BLaER1 (cell line): Measurements from ENCODE around the gene HSBP1L1.

Experiments
- H3K27ac ChIP-seq: shearing (Covaris generic); formaldehyde crosslinking; 2 replicates; pipeline ENCODE4 v1.8.1; 2022
- H3K27me3 ChIP-seq: shearing (Covaris generic); formaldehyde crosslinking; 2 replicates; pipeline ENCODE4 v1.8.1; 2022
- H3K36me3 ChIP-seq: shearing (Covaris generic); formaldehyde crosslinking; 2 replicates; pipeline ENCODE4 v1.8.1; 2022
- H3K4me1 ChIP-seq: shearing (Covaris generic); formaldehyde crosslinking; 2 replicates; pipeline ENCODE4 v1.8.1; 2022
- H3K4me2 ChIP-seq: shearing (Covaris generic); formaldehyde crosslinking; 2 replicates; pipeline ENCODE4 v1.8.1; 2022
- H3K4me3 ChIP-seq: shearing (Covaris generic); formaldehyde crosslinking; 2 replicates; pipeline ENCODE4 v1.8.1; 2022
- H3K9ac ChIP-seq: shearing (Covaris generic); formaldehyde crosslinking; 2 replicates; pipeline ENCODE4 v1.8.1; 2022
- H3K9me3 ChIP-seq: shearing (Covaris generic); formaldehyde crosslinking; 2 replicates; pipeline ENCODE4 v1.8.1; 2022
- H4K20me1 ChIP-seq: shearing (Covaris generic); formaldehyde crosslinking; 2 replicates; pipeline ENCODE4 v1.8.1; 2022
- Cebpa-rat ChIP-seq: shearing (Covaris generic); IDR thresholded peaks from 2 replicates; pipeline ENCODE4 v1.8.1; 2022

Gene HSBP1L1

GRCh38 chr18:79921984-79922965 is 42.2 kb upstream of the HSBP1L1 start:
- H3K27ac ChIP-seq = no peak overlapping the region
- H3K4me2 ChIP-seq = no peak overlapping the region
- peaks cover 32% of the 10 kb centered on the region for H3K9me3 ChIP-seq
- H4K20me1 ChIP-seq = peaks cover 72% of the 10 kb centered on the region
- H3K9ac ChIP-seq = no peak overlapping the region
- peaks cover 73% of the 10 kb centered on the region for H3K36me3 ChIP-seq
- H3K4me1 ChIP-seq = no peaks in the 10 kb centered on the region
- TF ChIP-seq Cebpa-rat = no peak
- no peak overlapping the region for H3K4me3 ChIP-seq
- H3K27me3 ChIP-seq = no peaks in the 10 kb centered on the region; the same call in 1 of the 2 replicates

- Histone ChIP-seq H3K9me3 (peaks cover 25% of the 10 kb centered on the region), H3K27me3 (no peaks in the 10 kb centered on the region; the same call in 1 of the 2 replicates), H3K27ac (no peak overlapping the region), H3K4me3 (no peak overlapping the region), H3K9ac (no peak overlapping the region), H3K36me3 (peaks cover 73% of the 10 kb centered on the region), H4K20me1 (peaks cover 72% of the 10 kb centered on the region), H3K4me1 (no peaks in the 10 kb centered on the region), H3K4me2 (no peak overlapping the region)
- TF ChIP-seq Cebpa-rat = no peak
These were observed 41.5 kb upstream of the HSBP1L1 start for GRCh38 chr18:79922971-79923411.

DNA sequence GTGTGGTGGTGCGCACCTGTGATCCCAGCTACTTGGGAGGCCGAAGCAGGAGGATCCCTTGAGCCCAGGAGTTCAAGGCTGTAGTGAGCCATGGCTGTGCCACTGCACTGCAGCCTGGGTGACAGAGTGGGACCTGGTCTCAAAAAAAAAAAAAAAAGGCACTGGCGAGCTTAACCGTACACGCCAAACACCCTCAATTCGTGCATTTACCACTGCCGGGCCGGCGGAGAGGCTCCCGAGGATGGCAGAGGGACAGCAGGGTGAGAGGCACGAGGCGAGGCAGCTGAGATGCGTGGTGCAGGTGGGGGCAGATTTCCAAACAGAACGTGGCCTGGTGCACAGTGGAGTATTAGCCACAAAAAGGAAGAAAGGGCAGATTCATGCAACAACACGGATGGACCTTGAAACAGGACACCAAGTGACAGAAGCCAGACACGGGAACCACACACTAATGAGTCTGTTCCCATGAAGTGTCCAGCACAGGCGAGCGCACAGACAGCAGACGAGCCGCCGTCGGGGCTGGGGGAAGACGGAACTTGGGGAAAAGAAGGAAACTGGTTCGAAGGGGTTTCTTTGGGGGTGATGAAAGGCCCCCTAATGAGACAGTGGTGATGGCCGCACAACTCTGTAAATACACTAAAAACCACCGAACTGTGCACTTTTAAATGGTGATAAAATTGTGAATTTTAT is 40.4 kb upstream of the HSBP1L1 start:
- peaks cover 72% of the 10 kb centered on the region for H4K20me1 ChIP-seq
- peaks cover 73% of the 10 kb centered on the region for H3K36me3 ChIP-seq
- no peak overlapping the region for H3K27ac ChIP-seq
- H3K4me1 ChIP-seq = no peaks in the 10 kb centered on the region
- H3K4me2 ChIP-seq = no peak overlapping the region
- no peak overlapping the region for H3K9ac ChIP-seq
- no peaks in the 10 kb centered on the region; the same call in 1 of the 2 replicates for H3K27me3 ChIP-seq
- H3K9me3 ChIP-seq = peaks cover 15% of the 10 kb centered on the region
- H3K4me3 ChIP-seq = no peak overlapping the region
- TF ChIP-seq Cebpa-rat = no peak

DNA sequence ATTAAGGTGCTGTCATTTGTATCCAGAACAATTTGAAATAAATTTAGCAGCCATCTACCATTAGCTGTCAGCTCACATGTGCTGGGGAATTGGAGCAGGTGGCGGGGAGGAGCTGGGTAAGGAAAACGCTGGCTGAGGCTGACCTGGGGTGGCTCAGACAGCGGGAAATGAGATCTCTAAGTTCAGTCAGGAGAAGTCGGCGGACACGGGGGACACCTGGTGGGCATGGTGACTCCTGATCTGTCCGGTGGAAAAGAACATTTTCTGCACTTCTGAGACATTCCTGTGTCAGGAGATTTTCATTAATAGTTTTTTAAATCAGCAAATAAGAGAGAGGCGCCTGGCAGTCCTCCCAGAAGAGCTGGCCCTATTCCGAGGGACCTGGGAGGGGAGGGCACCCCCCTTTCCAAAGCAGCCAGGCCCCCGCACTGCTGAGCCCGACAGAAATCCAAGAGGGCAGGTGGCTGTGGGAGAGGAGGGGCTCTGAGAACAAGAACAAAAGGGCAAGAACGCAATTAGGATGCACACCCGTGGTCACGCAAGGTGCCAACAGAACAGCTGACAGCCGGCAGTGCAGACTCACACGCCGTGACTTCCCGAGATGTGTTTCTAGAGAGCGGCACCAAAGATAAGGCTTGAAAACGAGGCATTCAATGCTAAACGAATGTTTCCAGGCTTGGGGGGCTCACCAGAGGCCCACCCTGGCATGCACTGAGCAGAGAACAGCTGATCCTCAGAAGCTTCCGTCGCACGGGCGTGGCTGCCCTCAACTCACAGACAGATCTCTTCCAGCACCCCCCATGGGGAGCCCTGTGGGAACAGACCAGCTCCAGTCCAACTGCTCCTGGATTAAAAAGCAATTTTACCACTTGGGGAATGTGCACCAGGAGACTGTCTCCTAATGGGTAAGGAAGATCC is 39.4 kb upstream of the HSBP1L1 start:
- Histone ChIP-seq H3K4me1 (no peaks in the 10 kb centered on the region), H3K4me2 (no peak overlapping the region), H3K9me3 (peaks cover 23% of the 10 kb centered on the region), H3K9ac (no peak overlapping the region), H4K20me1 (peaks cover 75% of the 10 kb centered on the region), H3K36me3 (peaks cover 79% of the 10 kb centered on the region), H3K4me3 (no peak overlapping the region), H3K27ac (no peak overlapping the region), H3K27me3 (no peaks in the 10 kb centered on the region; the same call in 1 of the 2 replicates)
- TF ChIP-seq Cebpa-rat = no peak

GRCh38 chr18:79926306-79926705 is 38.1 kb upstream of the HSBP1L1 start:
- H3K4me2 ChIP-seq = no peak overlapping the region

DNA sequence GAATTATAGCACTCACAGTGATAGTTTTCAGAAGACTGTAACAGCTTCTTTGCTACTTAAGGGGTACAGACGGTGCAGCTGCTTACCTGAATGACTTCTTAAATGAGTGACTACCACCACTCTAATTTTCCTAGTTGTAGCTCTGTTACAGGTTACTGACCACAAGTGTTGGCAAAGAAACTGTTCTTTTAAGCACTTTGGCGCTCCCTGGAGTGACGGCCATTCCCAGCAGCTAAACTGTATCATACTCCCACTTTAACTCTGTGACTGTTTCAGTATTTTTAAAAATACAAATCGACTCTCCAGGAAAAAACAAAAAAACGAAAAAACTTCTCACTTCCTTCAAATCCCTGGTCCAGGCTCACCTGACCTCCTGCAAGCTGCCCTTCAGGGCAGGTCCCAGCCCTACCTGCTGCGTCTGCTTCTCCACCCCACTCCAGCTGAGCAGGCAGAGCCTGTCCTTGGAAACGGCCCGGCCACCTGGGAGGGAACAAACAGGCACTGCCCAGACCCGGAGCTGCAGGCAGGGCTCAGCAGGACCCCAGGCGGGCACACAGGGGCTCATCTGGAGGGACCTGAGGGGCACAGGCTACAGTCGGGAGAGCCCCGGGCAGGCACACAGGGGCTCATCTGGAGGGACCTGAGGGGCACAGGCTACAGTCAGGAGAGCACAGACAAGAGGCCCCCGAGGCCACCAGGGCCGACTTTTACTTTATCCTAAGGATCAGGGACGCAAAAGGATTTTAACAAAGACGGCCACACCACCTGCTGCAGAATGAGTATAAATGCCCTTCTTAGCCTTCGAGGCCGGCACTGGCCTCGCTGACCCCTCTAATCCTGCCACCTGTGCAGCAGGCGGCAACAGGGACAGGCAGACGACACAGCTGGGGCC is 37.5 kb upstream of the HSBP1L1 start:
- H3K9me3 ChIP-seq = peaks cover 39% of the 10 kb centered on the region
- peaks cover 93% of the 10 kb centered on the region for H3K36me3 ChIP-seq
- no peak overlapping the region for H3K4me3 ChIP-seq
- TF ChIP-seq Cebpa-rat = no peak
- no peak overlapping the region for H3K27ac ChIP-seq
- peaks cover 86% of the 10 kb centered on the region for H4K20me1 ChIP-seq
- H3K27me3 ChIP-seq = no peaks in the 10 kb centered on the region; the same call in 1 of the 2 replicates
- no peak overlapping the region for H3K4me2 ChIP-seq
- H3K9ac ChIP-seq = no peak overlapping the region
- H3K4me1 ChIP-seq = no peaks in the 10 kb centered on the region

More at GRCh38 chr18:79926306-79926705, 38.1 kb upstream of the HSBP1L1 start:
- H3K36me3 ChIP-seq = peaks cover 91% of the 10 kb centered on the region
- no peak overlapping the region for H3K27ac ChIP-seq
- no peak overlapping the region for H3K9ac ChIP-seq
- no peaks in the 10 kb centered on the region; the same call in 1 of the 2 replicates for H3K27me3 ChIP-seq
- H3K9me3 ChIP-seq = peaks cover 35% of the 10 kb centered on the region
- no peak for TF ChIP-seq Cebpa-rat
- H3K4me1 ChIP-seq = no peaks in the 10 kb centered on the region
- no peak overlapping the region for H3K4me3 ChIP-seq
- H4K20me1 ChIP-seq = peaks cover 82% of the 10 kb centered on the region

DNA sequence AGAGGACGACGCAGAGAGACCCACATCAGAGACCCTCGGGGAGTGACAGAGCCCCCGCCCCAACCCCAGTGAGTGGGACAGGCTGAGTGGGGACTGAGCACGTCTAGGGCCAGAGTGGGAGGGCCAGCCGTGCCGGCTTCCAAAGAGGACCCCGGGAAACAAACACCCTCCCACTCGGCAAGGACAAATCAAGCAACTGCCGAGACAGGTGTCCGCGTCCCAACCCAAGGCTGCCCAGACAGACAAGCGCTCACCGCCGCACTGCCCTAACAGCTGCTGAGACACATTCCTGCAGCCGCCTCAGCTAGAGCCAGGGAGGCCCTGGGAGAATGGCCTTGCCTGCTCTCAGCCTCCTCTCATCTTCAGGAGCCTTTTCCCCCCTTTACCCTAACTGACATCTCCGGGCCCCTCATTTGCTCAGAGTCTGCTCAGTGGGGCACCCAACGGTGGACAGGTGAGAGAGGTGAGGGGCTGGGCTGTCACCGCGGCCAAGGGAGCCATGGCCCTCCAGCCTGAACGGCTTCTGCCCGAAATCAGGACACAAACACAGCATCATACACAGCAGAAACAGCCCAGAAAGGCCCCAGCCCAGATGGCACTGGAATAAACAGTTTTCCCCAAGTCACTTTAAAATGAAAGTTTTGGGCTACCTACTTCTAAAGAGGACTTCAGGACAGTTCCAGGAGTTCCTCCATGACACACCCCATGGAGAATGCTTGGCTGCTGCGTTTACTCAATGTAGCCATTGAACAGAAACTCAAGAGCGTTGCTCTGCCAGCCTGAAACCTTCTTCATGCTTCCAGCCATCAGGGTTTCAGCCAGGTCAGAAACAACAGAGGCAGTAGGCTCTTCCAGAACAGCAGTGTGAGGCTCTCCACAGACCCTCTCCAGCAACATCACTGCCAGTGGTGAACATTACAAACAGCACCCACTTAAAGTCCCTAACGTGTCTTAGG is 36.6 kb upstream of the HSBP1L1 start:
- no peaks in the 10 kb centered on the region for H3K4me1 ChIP-seq
- H3K27me3 ChIP-seq = no peaks in the 10 kb centered on the region; the same call in 1 of the 2 replicates
- no peak overlapping the region for H3K27ac ChIP-seq
- no peak for TF ChIP-seq Cebpa-rat
- H3K4me2 ChIP-seq = no peak overlapping the region
- peaks cover 83% of the 10 kb centered on the region for H4K20me1 ChIP-seq
- no peak overlapping the region for H3K9ac ChIP-seq
- peaks cover 45% of the 10 kb centered on the region for H3K9me3 ChIP-seq
- no peak overlapping the region for H3K4me3 ChIP-seq
- H3K36me3 ChIP-seq = peaks cover 93% of the 10 kb centered on the region

GRCh38 chr18:79928563-79928960 is 35.9 kb upstream of the HSBP1L1 start:
- Histone ChIP-seq H3K4me1 (no peaks in the 10 kb centered on the region), H3K27me3 (no peaks in the 10 kb centered on the region; the same call in 1 of the 2 replicates), H3K36me3 (peaks cover 96% of the 10 kb centered on the region), H3K9ac (no peak overlapping the region), H3K4me3 (no peak overlapping the region), H3K4me2 (no peak overlapping the region), H3K9me3 (peaks cover 52% of the 10 kb centered on the region), H3K27ac (no peak overlapping the region), H4K20me1 (peaks cover 85% of the 10 kb centered on the region)
- TF ChIP-seq Cebpa-rat = no peak
